H1 (cell line): ENCODE data around the gene SZT2. TPM values are rescaled to one million over a fixed set of nuclear protein-coding genes. Genes with fewer than 3 reads are reported as not detected.

Source experiments
- BACH1 ChIP-seq: IDR thresholded peaks from 2 replicates; pipeline ENCODE4 v1.6.1; 2012; ENCODE audit warnings: low read length, improper control_type of control experiment
- BCL11A ChIP-seq, 2 experiments: IDR thresholded peaks; one replicate each; pipeline ENCODE4 v1.6.1; 2011; ENCODE audit warnings: low read depth in 2 of 2, low read length in 2 of 2, mild to moderate bottlenecking in 2 of 2
- CBX5 ChIP-seq: fragments of 300-800, 300-1000 bp; sonication (generic); IDR thresholded peaks from 2 replicates; pipeline ENCODE4 v1.7.1; 2016; ENCODE audit warnings: antibody characterized with exemption, low read length, low read depth
- CHD1 ChIP-seq: IDR thresholded peaks from 2 replicates; pipeline ENCODE4 v1.6.1; 2012; ENCODE audit warnings: low read depth, low read length, improper control_type of control experiment
- EP300 ChIP-seq, 2 experiments: IDR thresholded peaks; 1 replicate in 1 of 2; 2 replicates in 1 of 2; pipeline ENCODE4 v1.6.1; 2011 to 2012; ENCODE audit warnings: low read depth in 2 of 2, low read length in 2 of 2, mild to moderate bottlenecking in 2 of 2, borderline replicate concordance in 1 of 2, inconsistent platforms in 1 of 2, moderate library complexity in 1 of 2
- EZH2 ChIP-seq: fragments of 200-600 bp; sonication (generic); IDR thresholded peaks from 2 replicates; pipeline ENCODE4 v1.7.1; 2012; ENCODE audit warnings: low read depth, mild to moderate bottlenecking, moderate library complexity, low read length, inconsistent platforms; ENCODE audit not compliant: severe bottlenecking
- FOSL1 ChIP-seq: IDR thresholded peaks from 2 replicates; pipeline ENCODE4 v1.6.1; 2011; ENCODE audit warnings: mild to moderate bottlenecking, low read depth, low read length, moderate library complexity; ENCODE audit not compliant: insufficient read depth
- KDM1A ChIP-seq: fragments of 200-600, 300-600 bp; sonication (generic); IDR thresholded peaks from 2 replicates; pipeline ENCODE4 v1.7.1; 2016; ENCODE audit warnings: mild to moderate bottlenecking, low read length, borderline replicate concordance
- KDM4A ChIP-seq: IDR thresholded peaks from one replicate; pipeline ENCODE4 v1.7.1; 2012; ENCODE audit warnings: low read depth, mild to moderate bottlenecking, moderate library complexity, low read length, inconsistent platforms; ENCODE audit not compliant: severe bottlenecking
- PHF8 ChIP-seq: fragments of 200-600 bp; sonication (generic); conservative IDR thresholded peaks from 2 replicates; pipeline ENCODE4 v1.7.1; 2012; ENCODE audit warnings: low read depth, mild to moderate bottlenecking, inconsistent platforms, low read length, moderate library complexity
- POLR2A ChIP-seq, 2 experiments: IDR thresholded peaks; 1 replicate in 1 of 2; 2 replicates in 1 of 2; pipeline ENCODE4 v1.6.1; 2011; ENCODE audit warnings: low read depth in 2 of 2, low read length in 2 of 2, mild to moderate bottlenecking in 2 of 2; ENCODE audit errors: control extremely low read depth in 1 of 2
- RAD21 ChIP-seq, 2 experiments: IDR thresholded peaks in 1 of 2; conservative IDR thresholded peaks in 1 of 2; 2 replicates each; pipeline ENCODE4 v1.6.1; 2011; ENCODE audit warnings: low read depth in 2 of 2, low read length in 2 of 2, improper control_type of control experiment in 1 of 2, inconsistent platforms in 1 of 2, mild to moderate bottlenecking in 1 of 2, moderate library complexity in 1 of 2
- RXRA ChIP-seq: IDR thresholded peaks from 2 replicates; pipeline ENCODE4 v1.6.1; 2011; ENCODE audit warnings: low read depth, mild to moderate bottlenecking, low read length, moderate library complexity; ENCODE audit not compliant: insufficient read depth
- SAP30 ChIP-seq: fragments of 300-600 bp; sonication (generic); IDR thresholded peaks from 2 replicates; pipeline ENCODE4 v1.7.1; 2012; ENCODE audit warnings: low read length, moderate library complexity, mild to moderate bottlenecking, inconsistent platforms; ENCODE audit not compliant: insufficient read depth, insufficient replicate concordance
- SIRT6 ChIP-seq: IDR thresholded peaks from one replicate; pipeline ENCODE4 v1.7.1; 2012; ENCODE audit warnings: low read length, inconsistent platforms
- TAF7 ChIP-seq: optimal IDR thresholded peaks from 2 replicates; pipeline ENCODE3; 2011; ENCODE audit warnings: low read depth, mild to moderate bottlenecking, inconsistent platforms, low read length, moderate library complexity, borderline replicate concordance
- TBP ChIP-seq: IDR thresholded peaks from 2 replicates; pipeline ENCODE4 v1.6.1; 2011; ENCODE audit warnings: low read depth, low read length, improper control_type of control experiment
- TCF12 ChIP-seq: IDR thresholded peaks from 2 replicates; pipeline ENCODE4 v1.6.1; 2011; ENCODE audit warnings: low read depth, mild to moderate bottlenecking, low read length
- polyA plus RNA-seq, 7 experiments: library from polyadenylated mRNA; depleted of rRNA in 3 of 7; stranded (reverse) in 5 of 7; unstranded in 2 of 7; fragments of >200 nt in 5 of 7; fragments of 200-250 nt in 2 of 7; gene quantifications; 1 replicate in 5 of 7; 2 replicates in 1 of 7; 4 replicates in 1 of 7; pipeline versions ENCODE4 v1.2.1 to v1.2.3, GENCODE V29; 2011 to 2013; ENCODE audit warnings: missing spikeins in 2 of 7, mixed read lengths in 2 of 7
- total RNA-seq: library from RNA; stranded (reverse); fragmentation: NEBNext Ultra II Directional; extraction: Animal tissue kit (Norgen Biotek cat#: 25700); gene quantifications from 2 replicates; pipeline ENCODE4 v1.2.1, GENCODE V29; 2021
- TF ChIP-seq, protein P1 (sequence below): IDR thresholded peaks from 2 replicates; pipeline ENCODE4 v1.6.1; 2012; ENCODE audit warnings: inconsistent platforms
- TF ChIP-seq, protein P2 (sequence below): IDR thresholded peaks from 2 replicates; pipeline ENCODE4 v1.6.1; 2012; ENCODE audit warnings: low read length, inconsistent platforms

The SZT2 gene
- total and polyA plus RNA-seq, 2 of the 8 experiments (the other 6 are each of a cell fraction or from before 2014, with no cell fraction given) = 4.7 to 12.9 TPM

DNA sequence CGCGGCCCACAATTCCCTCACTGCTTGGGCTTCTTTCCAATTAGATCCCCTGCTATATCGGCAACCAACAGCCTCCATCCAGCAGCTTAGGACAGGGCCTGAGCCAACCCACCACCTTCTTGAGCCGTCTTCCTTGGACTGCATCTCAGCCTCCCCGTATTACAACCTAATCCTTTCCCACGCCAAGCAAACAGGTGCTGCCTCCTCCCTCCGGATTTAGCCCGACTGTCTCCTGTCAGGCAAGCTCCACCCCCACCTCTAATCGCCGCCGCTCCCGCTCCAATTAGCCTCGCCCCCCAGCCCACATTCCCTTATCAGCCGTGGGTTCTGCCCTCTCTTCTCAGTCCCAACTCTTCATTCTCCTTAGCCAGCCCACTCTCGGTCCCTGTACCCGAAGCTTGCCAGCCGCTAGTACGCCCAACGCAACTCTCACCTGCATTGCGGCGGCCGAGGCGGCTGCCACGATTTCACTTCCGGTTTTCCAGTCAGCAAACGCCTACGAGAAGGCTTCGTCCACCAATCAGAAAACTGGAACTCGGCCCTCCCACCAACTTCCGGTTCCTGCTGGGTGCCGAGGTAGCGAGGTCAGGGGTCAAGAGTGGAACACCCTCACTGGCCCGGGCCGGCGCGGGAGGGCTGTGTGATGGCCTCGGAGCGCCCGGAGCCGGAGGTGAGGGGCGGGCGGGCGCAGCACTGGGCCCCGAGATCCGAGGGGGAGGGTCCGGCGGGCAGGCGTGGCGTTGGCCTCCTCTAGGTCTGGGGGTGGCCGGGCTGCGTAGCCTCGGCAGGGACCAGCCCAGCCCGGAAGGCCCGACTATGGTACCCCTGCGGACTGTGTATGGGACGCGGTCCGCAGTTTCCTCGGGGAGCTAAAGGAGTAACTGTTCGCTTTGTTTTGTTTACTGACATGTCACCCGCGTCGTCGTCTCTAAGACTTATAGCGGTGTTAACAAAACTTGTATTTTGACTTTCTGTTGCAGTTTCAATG lies at the start of gene SZT2, which contains the start of gene MED8 (continued):
- TF ChIP-seq EP300 (IDR thresholded peaks at IDR 0.05; ENCODE audit: borderline replicate concordance in 1 of 2, low read depth in 2 of 2, low read length in 2 of 2) (no peak), PHF8 (peak; percentile 89), BCL11A (IDR thresholded peaks at IDR 0.05; ENCODE audit: low read depth in 2 of 2, low read length in 2 of 2) (no peak), TBP (no peak; the same call in 1 of the 2 replicates), SAP30 (peak; percentile 98), BACH1 (no peak), SIRT6 (no peak), KDM1A (no peak), TCF12 (no peak), TAF7 (no peak), RXRA (no peak), KDM4A (peak; percentile 84), FOSL1 (no peak), EZH2 (no peak), CHD1 (no peak; the same call in 1 of the 2 replicates), CBX5 (no peak), POLR2A (IDR thresholded peaks at IDR 0.05; ENCODE audit: control extremely low read depth in 1 of 2, low read depth in 2 of 2, low read length in 2 of 2) (peak in 1 of 2 experiments; percentile 49; a peak in 1 of 3 replicates), RAD21 (IDR thresholded peaks at IDR 0.05 in 1 of 2, conservative IDR thresholded peaks at IDR 0.05 in 1 of 2; ENCODE audit: low read depth in 2 of 2, low read length in 2 of 2) (no peak; a peak in 1 of 4 replicates)
- TF ChIP-seq, protein P1, sequence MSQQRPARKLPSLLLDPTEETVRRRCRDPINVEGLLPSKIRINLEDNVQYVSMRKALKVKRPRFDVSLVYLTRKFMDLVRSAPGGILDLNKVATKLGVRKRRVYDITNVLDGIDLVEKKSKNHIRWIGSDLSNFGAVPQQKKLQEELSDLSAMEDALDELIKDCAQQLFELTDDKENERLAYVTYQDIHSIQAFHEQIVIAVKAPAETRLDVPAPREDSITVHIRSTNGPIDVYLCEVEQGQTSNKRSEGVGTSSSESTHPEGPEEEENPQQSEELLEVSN = no peak
- TF ChIP-seq, protein P2, sequence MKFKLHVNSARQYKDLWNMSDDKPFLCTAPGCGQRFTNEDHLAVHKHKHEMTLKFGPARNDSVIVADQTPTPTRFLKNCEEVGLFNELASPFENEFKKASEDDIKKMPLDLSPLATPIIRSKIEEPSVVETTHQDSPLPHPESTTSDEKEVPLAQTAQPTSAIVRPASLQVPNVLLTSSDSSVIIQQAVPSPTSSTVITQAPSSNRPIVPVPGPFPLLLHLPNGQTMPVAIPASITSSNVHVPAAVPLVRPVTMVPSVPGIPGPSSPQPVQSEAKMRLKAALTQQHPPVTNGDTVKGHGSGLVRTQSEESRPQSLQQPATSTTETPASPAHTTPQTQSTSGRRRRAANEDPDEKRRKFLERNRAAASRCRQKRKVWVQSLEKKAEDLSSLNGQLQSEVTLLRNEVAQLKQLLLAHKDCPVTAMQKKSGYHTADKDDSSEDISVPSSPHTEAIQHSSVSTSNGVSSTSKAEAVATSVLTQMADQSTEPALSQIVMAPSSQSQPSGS = no peak
